SK-N-SH treated with all-trans-retinoic acid at 6 μM for 48 hours (cell line): ENCODE results near the gene RYR1.

Experiments
- ATAC-seq: fragments of 200-7000 bp; cut with Tn5 transposase; 3 replicates; pipeline ENCODE4 v1.9.1; 2020; ENCODE audit warnings: mild to moderate bottlenecking, moderate library complexity
- ARNTL ChIP-seq: fragments of 450-650 bp; formaldehyde crosslinking; IDR thresholded peaks from 2 replicates; pipeline ENCODE4 v1.5.0; 2020; ENCODE audit warnings: low read depth, mild to moderate bottlenecking, moderate library complexity, borderline replicate concordance
- CREB5 ChIP-seq: fragments of 250-450 bp; sonication (Bioruptor Pico); IDR thresholded peaks from 2 replicates; pipeline ENCODE4 v1.5.1; 2020; ENCODE audit warnings: low read depth, mild to moderate bottlenecking, moderate library complexity
- CSDC2 ChIP-seq: fragments of 250-450 bp; sonication (Bioruptor Pico); IDR thresholded peaks from 2 replicates; pipeline ENCODE4 v1.5.0; 2020; ENCODE audit warnings: mild to moderate bottlenecking, moderate library complexity
- CSRNP3 ChIP-seq: fragments of 250-450 bp; sonication (Bioruptor Pico); IDR thresholded peaks from 2 replicates; pipeline ENCODE4 v1.5.1; 2021; ENCODE audit warnings: mild to moderate bottlenecking, moderate library complexity
- GLIS3 ChIP-seq: fragments of 250-450 bp; sonication (Bioruptor Pico); IDR thresholded peaks from 2 replicates; pipeline ENCODE4 v1.5.0; 2020; ENCODE audit warnings: mild to moderate bottlenecking, moderate library complexity
- ISL1 ChIP-seq: fragments of 250-450 bp; sonication (Bioruptor Pico); IDR thresholded peaks from 2 replicates; pipeline ENCODE4 v2.1.2; 2022; ENCODE audit warnings: mild to moderate bottlenecking, moderate library complexity
- OSR1 ChIP-seq: fragments of 250-450 bp; sonication (Bioruptor Pico); IDR thresholded peaks from 2 replicates; pipeline ENCODE4 v1.8.0; 2022; ENCODE audit warnings: moderate library complexity, mild to moderate bottlenecking, inconsistent platforms
- PPARA ChIP-seq: fragments of 250-450 bp; sonication (Bioruptor Pico); IDR thresholded peaks from 2 replicates; pipeline ENCODE4 v1.5.0; 2020; ENCODE audit warnings: mild to moderate bottlenecking, borderline replicate concordance
- RARB ChIP-seq: fragments of 250-450 bp; sonication (Bioruptor Pico); IDR thresholded peaks from 2 replicates; pipeline ENCODE4 v1.8.0; 2021; ENCODE audit warnings: mild to moderate bottlenecking, moderate library complexity
- SNAI2 ChIP-seq: fragments of 250-450 bp; sonication (Bioruptor Pico); IDR thresholded peaks from 2 replicates; pipeline ENCODE4 v1.5.0; 2020; ENCODE audit warnings: mild to moderate bottlenecking, moderate library complexity
- TCF4 ChIP-seq: fragments of 250-450 bp; sonication (Bioruptor Pico); IDR thresholded peaks from 2 replicates; pipeline ENCODE4 v1.8.0; 2021; ENCODE audit warnings: mild to moderate bottlenecking, moderate library complexity, borderline replicate concordance
- TOX ChIP-seq: fragments of 250-450 bp; sonication (Bioruptor Pico); IDR thresholded peaks from 2 replicates; pipeline ENCODE4 v1.8.0; 2021; ENCODE audit warnings: mild to moderate bottlenecking, moderate library complexity, borderline replicate concordance
- ZC3H10 ChIP-seq: fragments of 250-450 bp; sonication (Bioruptor Pico); IDR thresholded peaks from 2 replicates; pipeline ENCODE4 v1.5.1; 2021; ENCODE audit warnings: mild to moderate bottlenecking, moderate library complexity
- ZFP3 ChIP-seq: fragments of 250-450 bp; sonication (Bioruptor Pico); IDR thresholded peaks from 2 replicates; pipeline ENCODE4 v1.5.0; 2020; ENCODE audit warnings: mild to moderate bottlenecking, moderate library complexity
- ZFP30 ChIP-seq: fragments of 450-650 bp; formaldehyde crosslinking; IDR thresholded peaks from 2 replicates; pipeline ENCODE4 v1.5.0; 2022; ENCODE audit warnings: mild to moderate bottlenecking, moderate library complexity
- ZNF565 ChIP-seq: fragments of 450-650 bp; formaldehyde crosslinking; conservative IDR thresholded peaks from 2 replicates; pipeline ENCODE4 v1.5.0; 2020; ENCODE audit warnings: low read depth, mild to moderate bottlenecking, moderate library complexity
- ZNF70 ChIP-seq: fragments of 450-650 bp; formaldehyde crosslinking; IDR thresholded peaks from 2 replicates; pipeline ENCODE4 v1.5.0; 2020; ENCODE audit warnings: mild to moderate bottlenecking, moderate library complexity
- ZNF8 ChIP-seq: fragments of 450-650 bp; formaldehyde crosslinking; IDR thresholded peaks from 2 replicates; pipeline ENCODE4 v1.5.0; 2020; ENCODE audit warnings: mild to moderate bottlenecking, moderate library complexity
- TF ChIP-seq, protein P1 (sequence below): fragments of 250-450 bp; sonication (Bioruptor Pico); IDR thresholded peaks from 2 replicates; pipeline ENCODE4 v1.8.0; 2021; ENCODE audit warnings: low read depth, mild to moderate bottlenecking, moderate library complexity, borderline replicate concordance
- TF ChIP-seq, protein P2 (sequence below): fragments of 250-450 bp; sonication (Bioruptor Pico); IDR thresholded peaks from 2 replicates; pipeline ENCODE4 v1.5.0; 2020; ENCODE audit warnings: mild to moderate bottlenecking, moderate library complexity
- TF ChIP-seq, protein P3 (sequence below): fragments of 250-450 bp; sonication (Bioruptor Pico); IDR thresholded peaks from 2 replicates; pipeline ENCODE4 v1.8.0; 2020; ENCODE audit warnings: mild to moderate bottlenecking, moderate library complexity, borderline replicate concordance

Gene RYR1

GRCh38 chr19:38389957-38390924 lies 43.2 kb upstream of the RYR1 start:
- TF ChIP-seq ZC3H10 (CRISPR knock-in tag) (no peak), ZFP30 (CRISPR knock-in tag) (no peak), CREB5 (CRISPR knock-in tag) (no peak), ARNTL (CRISPR knock-in tag) (no peak), ZNF70 (CRISPR knock-in tag) (no peak), ZFP3 (CRISPR knock-in tag) (no peak), TOX (CRISPR knock-in tag) (no peak), TCF4 (CRISPR knock-in tag) (no peak), OSR1 (CRISPR knock-in tag) (no peak), RARB (no peak), PPARA (CRISPR knock-in tag) (no peak), CSRNP3 (CRISPR knock-in tag) (no peak), CSDC2 (CRISPR knock-in tag) (no peak), GLIS3 (CRISPR knock-in tag) (no peak), SNAI2 (CRISPR knock-in tag) (no peak), ZNF565 (no peak), ISL1 (CRISPR knock-in tag) (no peak)
- TF ChIP-seq, protein P1, sequence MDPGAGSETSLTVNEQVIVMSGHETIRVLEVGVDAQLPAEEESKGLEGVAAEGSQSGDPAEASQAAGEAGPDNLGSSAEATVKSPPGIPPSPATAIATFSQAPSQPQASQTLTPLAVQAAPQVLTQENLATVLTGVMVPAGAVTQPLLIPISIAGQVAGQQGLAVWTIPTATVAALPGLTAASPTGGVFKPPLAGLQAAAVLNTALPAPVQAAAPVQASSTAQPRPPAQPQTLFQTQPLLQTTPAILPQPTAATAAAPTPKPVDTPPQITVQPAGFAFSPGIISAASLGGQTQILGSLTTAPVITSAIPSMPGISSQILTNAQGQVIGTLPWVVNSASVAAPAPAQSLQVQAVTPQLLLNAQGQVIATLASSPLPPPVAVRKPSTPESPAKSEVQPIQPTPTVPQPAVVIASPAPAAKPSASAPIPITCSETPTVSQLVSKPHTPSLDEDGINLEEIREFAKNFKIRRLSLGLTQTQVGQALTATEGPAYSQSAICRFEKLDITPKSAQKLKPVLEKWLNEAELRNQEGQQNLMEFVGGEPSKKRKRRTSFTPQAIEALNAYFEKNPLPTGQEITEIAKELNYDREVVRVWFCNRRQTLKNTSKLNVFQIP (CRISPR knock-in tag) = no peak
- TF ChIP-seq, protein P2, sequence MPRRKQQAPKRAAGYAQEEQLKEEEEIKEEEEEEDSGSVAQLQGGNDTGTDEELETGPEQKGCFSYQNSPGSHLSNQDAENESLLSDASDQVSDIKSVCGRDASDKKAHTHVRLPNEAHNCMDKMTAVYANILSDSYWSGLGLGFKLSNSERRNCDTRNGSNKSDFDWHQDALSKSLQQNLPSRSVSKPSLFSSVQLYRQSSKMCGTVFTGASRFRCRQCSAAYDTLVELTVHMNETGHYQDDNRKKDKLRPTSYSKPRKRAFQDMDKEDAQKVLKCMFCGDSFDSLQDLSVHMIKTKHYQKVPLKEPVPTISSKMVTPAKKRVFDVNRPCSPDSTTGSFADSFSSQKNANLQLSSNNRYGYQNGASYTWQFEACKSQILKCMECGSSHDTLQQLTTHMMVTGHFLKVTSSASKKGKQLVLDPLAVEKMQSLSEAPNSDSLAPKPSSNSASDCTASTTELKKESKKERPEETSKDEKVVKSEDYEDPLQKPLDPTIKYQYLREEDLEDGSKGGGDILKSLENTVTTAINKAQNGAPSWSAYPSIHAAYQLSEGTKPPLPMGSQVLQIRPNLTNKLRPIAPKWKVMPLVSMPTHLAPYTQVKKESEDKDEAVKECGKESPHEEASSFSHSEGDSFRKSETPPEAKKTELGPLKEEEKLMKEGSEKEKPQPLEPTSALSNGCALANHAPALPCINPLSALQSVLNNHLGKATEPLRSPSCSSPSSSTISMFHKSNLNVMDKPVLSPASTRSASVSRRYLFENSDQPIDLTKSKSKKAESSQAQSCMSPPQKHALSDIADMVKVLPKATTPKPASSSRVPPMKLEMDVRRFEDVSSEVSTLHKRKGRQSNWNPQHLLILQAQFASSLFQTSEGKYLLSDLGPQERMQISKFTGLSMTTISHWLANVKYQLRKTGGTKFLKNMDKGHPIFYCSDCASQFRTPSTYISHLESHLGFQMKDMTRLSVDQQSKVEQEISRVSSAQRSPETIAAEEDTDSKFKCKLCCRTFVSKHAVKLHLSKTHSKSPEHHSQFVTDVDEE (CRISPR knock-in tag) = no peak
- TF ChIP-seq, protein P3, sequence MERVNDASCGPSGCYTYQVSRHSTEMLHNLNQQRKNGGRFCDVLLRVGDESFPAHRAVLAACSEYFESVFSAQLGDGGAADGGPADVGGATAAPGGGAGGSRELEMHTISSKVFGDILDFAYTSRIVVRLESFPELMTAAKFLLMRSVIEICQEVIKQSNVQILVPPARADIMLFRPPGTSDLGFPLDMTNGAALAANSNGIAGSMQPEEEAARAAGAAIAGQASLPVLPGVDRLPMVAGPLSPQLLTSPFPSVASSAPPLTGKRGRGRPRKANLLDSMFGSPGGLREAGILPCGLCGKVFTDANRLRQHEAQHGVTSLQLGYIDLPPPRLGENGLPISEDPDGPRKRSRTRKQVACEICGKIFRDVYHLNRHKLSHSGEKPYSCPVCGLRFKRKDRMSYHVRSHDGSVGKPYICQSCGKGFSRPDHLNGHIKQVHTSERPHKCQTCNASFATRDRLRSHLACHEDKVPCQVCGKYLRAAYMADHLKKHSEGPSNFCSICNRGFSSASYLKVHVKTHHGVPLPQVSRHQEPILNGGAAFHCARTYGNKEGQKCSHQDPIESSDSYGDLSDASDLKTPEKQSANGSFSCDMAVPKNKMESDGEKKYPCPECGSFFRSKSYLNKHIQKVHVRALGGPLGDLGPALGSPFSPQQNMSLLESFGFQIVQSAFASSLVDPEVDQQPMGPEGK (CRISPR knock-in tag) = no peak
- TF ChIP-seq, all 23 proteins: peak for 0
- ATAC-seq = no peak

GRCh38 chr19:38391911-38392464 lies 41.5 kb upstream of the RYR1 start:
- TF ChIP-seq ZNF8 (CRISPR knock-in tag) (no peak), CREB5 (CRISPR knock-in tag) (no peak), SNAI2 (CRISPR knock-in tag) (no peak), ARNTL (CRISPR knock-in tag) (no peak), TCF4 (CRISPR knock-in tag) (no peak), ZC3H10 (CRISPR knock-in tag) (no peak), GLIS3 (CRISPR knock-in tag) (no peak)
- TF ChIP-seq, protein P2 (CRISPR knock-in tag) = no peak
- TF ChIP-seq, protein P1 (CRISPR knock-in tag) = no peak
- ATAC-seq = no peak
